KMS-11 (cell line): Measurements from ENCODE around the gene ZNF414.

Experiments used
- H2AFZ ChIP-seq: fragments of 200-600 bp; sonication (generic); 2 replicates; pipeline ENCODE4 v1.6.1; 2016; ENCODE audit warnings: antibody characterized with exemption, mixed run types, low read depth
- H3K27ac ChIP-seq: fragments of 200-600 bp; sonication (generic); 2 replicates; pipeline ENCODE4 v1.6.1; 2016; ENCODE audit warnings: mild to moderate bottlenecking, mixed run types
- H3K27me3 ChIP-seq: fragments of 200-600 bp; sonication (generic); 2 replicates; pipeline ENCODE4 v1.6.1; 2017; ENCODE audit warnings: mild to moderate bottlenecking, low read depth, mixed run types, moderate library complexity; ENCODE audit not compliant: insufficient read depth
- H3K36me3 ChIP-seq: fragments of 200-600 bp; sonication (generic); 2 replicates; pipeline ENCODE4 v1.6.1; 2017; ENCODE audit warnings: mild to moderate bottlenecking, mixed run types; ENCODE audit not compliant: insufficient read depth
- H3K4me1 ChIP-seq: fragments of 200-600 bp; sonication (generic); 2 replicates; pipeline ENCODE4 v1.6.1; 2016; ENCODE audit warnings: mild to moderate bottlenecking, low read depth, mixed run types; ENCODE audit not compliant: poor library complexity, severe bottlenecking
- H3K4me2 ChIP-seq: fragments of 200-600 bp; sonication (generic); 2 replicates; pipeline ENCODE4 v1.7.0; 2016; ENCODE audit warnings: mild to moderate bottlenecking, mixed run types
- H3K4me3 ChIP-seq: fragments of 200-600 bp; sonication (generic); IDR thresholded peaks from 2 replicates; pipeline ENCODE4 v1.6.1; 2017; ENCODE audit warnings: low read depth, low read length, mixed read lengths; ENCODE audit not compliant: insufficient read depth
- H3K79me2 ChIP-seq: fragments of 200-600 bp; sonication (generic); 2 replicates; pipeline ENCODE4 v1.6.1; 2016; ENCODE audit warnings: low read depth, mixed run types; ENCODE audit not compliant: insufficient read depth
- H3K9ac ChIP-seq: fragments of 200-600 bp; sonication (generic); 2 replicates; pipeline ENCODE4 v1.6.1; 2016; ENCODE audit warnings: mild to moderate bottlenecking, mixed run types
- H4K20me1 ChIP-seq: fragments of 200-600 bp; sonication (generic); 2 replicates; pipeline ENCODE4 v1.6.1; 2016; ENCODE audit warnings: mild to moderate bottlenecking, mixed run types; ENCODE audit not compliant: insufficient read depth
- CTCF ChIP-seq: fragments of 200-600 bp; sonication (generic); conservative IDR thresholded peaks from 2 replicates; pipeline ENCODE4 v1.6.1; 2017; ENCODE audit warnings: low read depth, mild to moderate bottlenecking, antibody characterized with exemption, low read length, moderate library complexity, mixed read lengths

The ZNF414 gene

GRCh38 chr19:8539621-8540149, 25.7 kb upstream of the ZNF414 start:
- no peaks in the 10 kb centered on the region for H4K20me1 ChIP-seq
- no peak for TF ChIP-seq CTCF

DNA sequence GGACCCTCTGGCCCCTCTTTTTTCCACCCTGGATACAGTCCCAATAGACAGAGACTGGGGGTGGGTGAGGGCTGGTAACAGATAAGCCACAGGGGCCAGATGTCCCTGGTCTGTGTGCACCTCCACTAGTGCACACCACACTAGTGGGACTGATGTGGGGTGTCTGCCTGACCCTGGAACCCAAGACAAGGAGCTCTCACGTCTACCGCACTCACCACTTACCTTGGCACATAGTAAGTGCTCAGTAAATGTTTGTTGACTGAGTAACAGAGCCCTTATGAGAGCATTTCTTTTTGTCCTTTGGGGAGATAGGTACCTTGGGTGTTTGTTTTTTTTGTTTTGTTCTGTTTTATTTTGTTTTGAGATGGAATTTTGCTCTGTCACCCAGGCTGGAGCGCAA, 23.1 kb upstream of the ZNF414 start:
- Histone ChIP-seq H3K36me3 (no peaks in the 10 kb centered on the region), H2AFZ (no peak overlapping the region), H3K79me2 (no peaks in the 10 kb centered on the region), H4K20me1 (no peaks in the 10 kb centered on the region), H3K4me2 (no peak overlapping the region), H3K4me1 (no peaks in the 10 kb centered on the region), H3K27me3 (peaks cover 49% of the 10 kb centered on the region), H3K4me3 (no peak overlapping the region), H3K9ac (no peak overlapping the region), H3K27ac (no peak overlapping the region)
- TF ChIP-seq CTCF, result no peak

More at GRCh38 chr19:8539621-8540149, 25.7 kb upstream of the ZNF414 start:
- H3K4me3 ChIP-seq, result no peak overlapping the region
- no peaks in the 10 kb centered on the region for H3K79me2 ChIP-seq
- H3K4me1 ChIP-seq, result no peaks in the 10 kb centered on the region
- H2AFZ ChIP-seq, result no peak overlapping the region
- peaks cover 31% of the 10 kb centered on the region for H3K27me3 ChIP-seq
- no peak overlapping the region for H3K4me2 ChIP-seq
- H3K27ac ChIP-seq, result no peak overlapping the region
- H3K36me3 ChIP-seq, result no peaks in the 10 kb centered on the region
- no peak overlapping the region for H3K9ac ChIP-seq

DNA sequence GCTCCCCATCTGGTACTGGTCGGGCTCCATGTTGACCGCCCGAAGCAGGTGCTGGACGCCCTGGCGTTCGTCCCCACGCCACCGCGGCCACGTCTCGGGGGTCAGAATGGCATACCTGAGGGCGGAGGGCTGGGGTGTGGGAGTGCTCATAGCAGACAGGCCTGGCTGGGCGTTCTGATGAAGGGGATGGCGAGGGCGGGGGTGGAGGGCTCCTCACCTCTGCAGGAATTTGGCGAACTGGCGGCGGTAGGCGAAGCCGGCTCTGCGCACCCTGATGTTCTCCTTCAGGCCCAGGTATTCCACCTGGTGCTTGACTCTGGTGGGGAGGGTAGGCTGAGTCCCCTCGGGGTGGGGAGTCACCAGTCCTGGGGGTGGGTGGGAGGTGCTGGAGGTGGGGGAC, 22.3 kb upstream of the ZNF414 start:
- Histone ChIP-seq H4K20me1 (no peaks in the 10 kb centered on the region), H3K79me2 (no peaks in the 10 kb centered on the region), H3K4me1 (no peaks in the 10 kb centered on the region), H3K36me3 (no peaks in the 10 kb centered on the region), H2AFZ (no peak overlapping the region), H3K27ac (no peak overlapping the region), H3K4me2 (no peak overlapping the region), H3K9ac (no peak overlapping the region), H3K4me3 (no peak overlapping the region), H3K27me3 (peaks cover 52% of the 10 kb centered on the region)
- TF ChIP-seq CTCF, result no peak

DNA sequence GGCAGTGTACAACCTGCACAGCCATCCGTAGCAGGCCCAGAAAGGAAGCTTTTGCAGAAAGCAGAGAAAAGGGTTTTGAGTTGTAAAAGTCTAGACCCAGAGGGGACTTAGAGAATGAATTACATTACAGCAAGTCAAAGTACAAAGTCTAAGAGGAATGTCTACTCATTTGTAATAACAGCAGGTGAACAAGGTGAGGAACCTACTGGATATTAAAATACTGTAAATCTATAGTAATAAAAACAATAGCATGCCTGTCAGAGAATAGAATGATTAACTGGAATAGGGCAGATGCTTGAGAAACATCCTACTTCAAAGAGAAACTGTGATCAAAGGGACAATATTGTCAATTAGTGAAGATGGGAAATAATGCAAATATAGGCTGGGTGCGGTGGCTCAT, 18.3 kb upstream of the ZNF414 start:
- Histone ChIP-seq H3K79me2 (no peaks in the 10 kb centered on the region), H3K9ac (no peak overlapping the region), H4K20me1 (no peaks in the 10 kb centered on the region), H3K36me3 (no peaks in the 10 kb centered on the region), H3K4me3 (no peak overlapping the region), H2AFZ (no peak overlapping the region), H3K27ac (no peak overlapping the region), H3K4me1 (no peaks in the 10 kb centered on the region), H3K27me3 (peaks cover 46% of the 10 kb centered on the region), H3K4me2 (no peak overlapping the region)
- no peak for TF ChIP-seq CTCF
